Gastrocnemius medialis (tissue), 4 donors: ENCODE results near the gene INAVA. TPM values are rescaled to one million over a fixed set of nuclear protein-coding genes. Genes with fewer than 3 reads are reported as not detected.

Experiments used
- ATAC-seq, 2 donors: fragments of 150-250 bp; one replicate each; pipeline ENCODE4 v1.9.1; 2016
- DNase-seq, 2 donors: peaks; one replicate each; pipeline ENCODE4 v3.0.0-alpha.2; 2019
- H3K27ac ChIP-seq, 4 donors: fragments of 200-600 bp; sonication (generic); 1 replicate in 1 of 4; 2 replicates in 3 of 4; pipeline ENCODE4 v1.5.1; 2016 to 2018; ENCODE audit warnings: mild to moderate bottlenecking in 2 of 4, moderate library complexity in 1 of 4
- H3K27me3 ChIP-seq, 3 donors: fragments of 200-600 bp; sonication (generic) in 2 of 3; 1 replicate in 1 of 3; 2 replicates in 2 of 3; pipeline versions ENCODE4 v1.5.1 to v1.6.0; 2016 to 2019; ENCODE audit warnings: mild to moderate bottlenecking in 1 of 3, moderate library complexity in 1 of 3
- H3K36me3 ChIP-seq, 2 donors: fragments of 200-600 bp; sonication (generic) in 1 of 2; one replicate each; pipeline ENCODE4 v1.5.1; 2017 to 2018
- H3K4me1 ChIP-seq, 2 donors: fragments of 200-600 bp; sonication (generic) in 1 of 2; one replicate each; pipeline ENCODE4 v1.5.1; 2016 to 2017; ENCODE audit warnings: mild to moderate bottlenecking in 2 of 2
- H3K4me3 ChIP-seq, 4 donors: fragments of 200-600 bp; sonication (generic) in 3 of 4; 1 replicate in 1 of 4; 2 replicates in 3 of 4; pipeline ENCODE4 v1.5.1; 2016 to 2019; ENCODE audit warnings: mild to moderate bottlenecking in 2 of 4
- H3K9me3 ChIP-seq, 3 donors: fragments of 200-600 bp; sonication (generic) in 2 of 3; 1 replicate in 1 of 3; 2 replicates in 2 of 3; pipeline ENCODE4 v1.5.1; 2016 to 2019
- POLR2A ChIP-seq, 2 donors: fragments of 450-650 bp; IDR thresholded peaks; one replicate each; pipeline ENCODE4 v1.6.1; 2017; ENCODE audit warnings: antibody characterized with exemption in 2 of 2, mild to moderate bottlenecking in 2 of 2, moderate library complexity in 2 of 2
- in situ Hi-C, 4 donors: fragments of 200-750 bp; cut with MboI; loops; one replicate each; pipeline versions ENCODE4 v1.15.0 to v1.8.0; 2017; ENCODE audit warnings: low sequenced_read_pairs in 4 of 4
- intact Hi-C: fragments of 100-400 bp; cut with DNase I; formaldehyde crosslinking; loops from one replicate; pipeline ENCODE4 v1.15.1; 2023; ENCODE audit warnings: low total_unique reads
- total RNA-seq, 4 donors: library from RNA; depleted of rRNA; stranded (reverse); fragments of >200 nt; gene quantifications; one replicate each; pipeline versions ENCODE4 v1.1.0 to v1.2.3, GENCODE V29; 2016
- TF ChIP-seq, protein P1 (sequence below), 5 experiments: fragments of 450-650 bp in 3 of 5; fragments of 200-600 bp in 2 of 5; sonication (generic) in 2 of 5; IDR thresholded peaks in 4 of 5; conservative IDR thresholded peaks in 1 of 5; 1 replicate in 4 of 5; 2 replicates in 1 of 5; pipeline ENCODE4 v1.5.1; 2016 to 2019; ENCODE audit warnings: antibody characterized with exemption in 5 of 5, mild to moderate bottlenecking in 3 of 5, moderate library complexity in 3 of 5

INAVA gene
- total RNA-seq, 4 donors from 2014 or later = 0.58 TPM; not detected in 3

GRCh38 chr1:200899954-200900867, 5.5 kb downstream of the INAVA start:
- intact Hi-C loops (no loop called here), in situ Hi-C loops (no loop called here)
- H3K9me3 ChIP-seq = no peaks in the 10 kb centered on the region
- H3K27me3 ChIP-seq = no peaks in the 10 kb centered on the region
- TF ChIP-seq, protein P1, sequence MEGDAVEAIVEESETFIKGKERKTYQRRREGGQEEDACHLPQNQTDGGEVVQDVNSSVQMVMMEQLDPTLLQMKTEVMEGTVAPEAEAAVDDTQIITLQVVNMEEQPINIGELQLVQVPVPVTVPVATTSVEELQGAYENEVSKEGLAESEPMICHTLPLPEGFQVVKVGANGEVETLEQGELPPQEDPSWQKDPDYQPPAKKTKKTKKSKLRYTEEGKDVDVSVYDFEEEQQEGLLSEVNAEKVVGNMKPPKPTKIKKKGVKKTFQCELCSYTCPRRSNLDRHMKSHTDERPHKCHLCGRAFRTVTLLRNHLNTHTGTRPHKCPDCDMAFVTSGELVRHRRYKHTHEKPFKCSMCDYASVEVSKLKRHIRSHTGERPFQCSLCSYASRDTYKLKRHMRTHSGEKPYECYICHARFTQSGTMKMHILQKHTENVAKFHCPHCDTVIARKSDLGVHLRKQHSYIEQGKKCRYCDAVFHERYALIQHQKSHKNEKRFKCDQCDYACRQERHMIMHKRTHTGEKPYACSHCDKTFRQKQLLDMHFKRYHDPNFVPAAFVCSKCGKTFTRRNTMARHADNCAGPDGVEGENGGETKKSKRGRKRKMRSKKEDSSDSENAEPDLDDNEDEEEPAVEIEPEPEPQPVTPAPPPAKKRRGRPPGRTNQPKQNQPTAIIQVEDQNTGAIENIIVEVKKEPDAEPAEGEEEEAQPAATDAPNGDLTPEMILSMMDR (IDR thresholded peaks at IDR 0.05 in 4 of 5, conservative IDR thresholded peaks at IDR 0.05 in 1 of 5) = no peak
- TF ChIP-seq POLR2A (IDR thresholded peaks at IDR 0.05) = no peak
- ATAC-seq (no peak), DNase-seq (no peak)
- H3K27ac ChIP-seq = no peak overlapping the region
- no peaks in the 10 kb centered on the region for H3K36me3 ChIP-seq
- H3K4me3 ChIP-seq = no peak overlapping the region
- no peaks in the 10 kb centered on the region for H3K4me1 ChIP-seq

DNA sequence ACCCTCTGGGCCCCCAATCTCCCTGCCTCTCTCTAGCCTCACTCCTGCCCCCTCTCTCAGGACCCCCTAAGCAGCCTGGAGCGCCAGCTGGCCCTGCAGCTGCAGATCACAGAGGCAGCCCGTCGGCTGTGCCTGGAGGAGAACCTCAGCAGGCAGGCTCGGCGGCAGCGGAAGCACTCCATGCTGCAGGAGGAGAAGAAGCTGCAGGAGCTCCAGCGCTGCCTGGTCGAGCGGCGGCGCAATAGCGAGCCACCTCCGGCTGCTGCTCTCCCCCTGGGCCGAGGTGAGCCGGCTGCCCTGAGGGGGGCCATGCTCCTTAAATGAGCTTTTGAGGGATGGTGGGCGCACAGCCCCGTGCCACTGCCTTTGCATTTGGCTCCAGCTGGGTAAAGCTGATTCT, 6.2 kb downstream of the INAVA start:
- Histone ChIP-seq H3K9me3 (no peaks in the 10 kb centered on the region), H3K4me1 (no peaks in the 10 kb centered on the region), H3K27me3 (no peaks in the 10 kb centered on the region), H3K27ac (no peak overlapping the region), H3K36me3 (no peaks in the 10 kb centered on the region), H3K4me3 (no peak overlapping the region)
- no peak for DNase-seq
- in situ Hi-C loops = no loop called here
- TF ChIP-seq, protein P1 (IDR thresholded peaks at IDR 0.05 in 4 of 5, conservative IDR thresholded peaks at IDR 0.05 in 1 of 5) = no peak
- no peak for TF ChIP-seq POLR2A (IDR thresholded peaks at IDR 0.05)
- no peak for ATAC-seq
- intact Hi-C loops = no loop called here

GRCh38 chr1:200901350-200901749, 6.7 kb downstream of the INAVA start:
- Histone ChIP-seq H3K36me3 (no peaks in the 10 kb centered on the region), H3K4me1 (no peaks in the 10 kb centered on the region), H3K27ac (no peak overlapping the region), H3K4me3 (no peak overlapping the region), H3K27me3 (no peaks in the 10 kb centered on the region), H3K9me3 (no peaks in the 10 kb centered on the region)
- no peak for TF ChIP-seq POLR2A (IDR thresholded peaks at IDR 0.05)
- TF ChIP-seq, protein P1 (IDR thresholded peaks at IDR 0.05 in 4 of 5, conservative IDR thresholded peaks at IDR 0.05 in 1 of 5) = no peak
- in situ Hi-C loops (no loop called here), intact Hi-C loops (no loop called here)
- DNase-seq = no peak
- ATAC-seq = no peak

GRCh38 chr1:200901796-200902444, 7.2 kb downstream of the INAVA start:
- DNase-seq = no peak
- Histone ChIP-seq H3K4me3 (no peak overlapping the region), H3K27me3 (no peaks in the 10 kb centered on the region), H3K36me3 (no peaks in the 10 kb centered on the region), H3K9me3 (no peaks in the 10 kb centered on the region), H3K4me1 (no peaks in the 10 kb centered on the region), H3K27ac (no peak overlapping the region)
- intact Hi-C loops = no loop called here
- in situ Hi-C loops = no loop called here
- no peak for TF ChIP-seq POLR2A (IDR thresholded peaks at IDR 0.05)
- TF ChIP-seq, protein P1 (IDR thresholded peaks at IDR 0.05 in 4 of 5, conservative IDR thresholded peaks at IDR 0.05 in 1 of 5) = no peak
- no peak for ATAC-seq
